Measurements from ENCODE around the gene HNRNPUL1. TPM values are rescaled to one million over a fixed set of nuclear protein-coding genes. Genes with fewer than 3 reads are reported as not detected.

The HNRNPUL1 gene
- total and polyA plus RNA-seq, 10 of the 15 experiments (the other 5 are each of a cell fraction or from before 2014, with no cell fraction given) = 11.1 to 276 (median 117) TPM

- Histone ChIP-seq H3K9ac (ENCODE audit: control insufficient read depth, insufficient read depth, low read length) (no peak overlapping the region), H2AFZ (ENCODE audit: control insufficient read depth, low read depth, low read length) (no peak overlapping the region), H3K4me1 (ENCODE audit: control insufficient read depth, insufficient read depth, low read length) (no peaks in the 10 kb centered on the region), H3K27me3 (replicated peaks in 1 of 2; ENCODE audit: control insufficient read depth in 2 of 2, insufficient read depth in 2 of 2, low read length in 1 of 2) (no peaks in the 10 kb centered on the region), H3K9me3 (replicated peaks; ENCODE audit: control insufficient read depth, insufficient read depth, low read length) (no peaks in the 10 kb centered on the region), H3K27ac (ENCODE audit: control insufficient read depth, insufficient read depth) (no peak overlapping the region), H3K36me3 (ENCODE audit: control insufficient read depth in 2 of 2, insufficient read depth in 2 of 2, low read length in 1 of 2) (peaks cover 51 to 62% of the 10 kb centered on the region in 2 experiments), H3K4me3 (no peak overlapping the region), H4K20me1 (ENCODE audit: control insufficient read depth, insufficient read depth) (no peaks in the 10 kb centered on the region), H3K79me2 (ENCODE audit: control insufficient read depth, insufficient read depth, low read length) (peaks cover 17% of the 10 kb centered on the region), H3K4me2 (ENCODE audit: control insufficient read depth, insufficient read depth) (no peak overlapping the region)
- in situ Hi-C loops (cut with MboI) (no loop called here), intact Hi-C loops (cut with micrococcal nuclease; ENCODE audit: unreplicated experiment) (no loop called here)
- SMC1A ChIA-PET (ENCODE audit: uncharacterized antibody, unreplicated experiment) = interaction anchor here (1.0 kb wide), 1 partner anchor 10 kb away, joined by 3 read pairs; no protein-coding TSS in a partner anchor
- CTCF ChIA-PET = no interaction called here
- no peak for FAIRE-seq
- POLR2A ChIA-PET = no interaction called here
- RAD21 ChIA-PET (ENCODE audit: unreplicated experiment) = no interaction called here
- ATAC-seq = no peak
- no peak for DNase-seq (ENCODE audit: low read depth, low spot score)
- WGBS (ENCODE audit: insufficient coverage, insufficient replicate concordance, low lambda C conversion rate, missing lambda C conversion rate) = 75% methylated on average over 6 of the region's 6 CpGs
- no TSS peak for BruUV-seq (replicated peaks)
- TF ChIP-seq SUPT20H (IDR thresholded peaks at IDR 0.05; ENCODE audit: borderline replicate concordance, control insufficient read depth, low read depth, low read length) (no peak), CBX3 (IDR thresholded peaks at IDR 0.05; ENCODE audit: borderline replicate concordance, low read depth) (no peak), POLR2A (IDR thresholded peaks at IDR 0.05; ENCODE audit: low read depth, low read length) (no peak), IKZF1 (conservative IDR thresholded peaks at IDR 0.05) (no peak), KDM1A (IDR thresholded peaks at IDR 0.05; ENCODE audit: borderline replicate concordance) (no peak), ZNF24 (IDR thresholded peaks at IDR 0.05) (no peak), TBL1XR1 (IDR thresholded peaks at IDR 0.05; ENCODE audit: low read depth, low read length) (no peak), FOS (IDR thresholded peaks at IDR 0.05; ENCODE audit: borderline replicate concordance, extremely low read depth, insufficient read length) (no peak), MTA2 (IDR thresholded peaks at IDR 0.05; ENCODE audit: low read depth) (no peak), RAD51 (IDR thresholded peaks at IDR 0.05) (no peak)
Measured at GRCh38 chr19:41273076-41273475, 8.9 kb downstream of the HNRNPUL1 start.

DNA sequence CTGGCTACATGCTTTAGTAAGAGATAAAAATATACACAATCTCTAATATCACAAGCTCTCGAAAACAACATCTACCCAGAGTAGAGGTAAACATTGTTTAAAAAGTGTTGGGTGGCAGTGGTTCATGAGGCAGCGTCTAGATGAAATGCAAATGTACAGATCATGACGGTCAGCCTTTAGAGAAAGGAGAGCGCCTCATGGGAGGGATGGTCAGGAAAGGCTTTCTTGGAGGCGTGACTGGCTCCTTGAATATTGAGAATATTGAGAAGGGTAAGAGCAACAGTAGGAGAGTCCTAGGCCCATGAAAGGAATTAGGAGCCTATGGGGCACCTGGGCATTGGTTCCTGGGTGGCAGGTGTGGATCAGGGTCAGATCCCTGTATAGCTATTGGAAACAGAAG lies 10.6 kb downstream of the HNRNPUL1 start:
- FAIRE-seq = no peak

More for the DNA sequence above, 10.6 kb downstream of the HNRNPUL1 start:
- intact Hi-C loops (cut with micrococcal nuclease; ENCODE audit: unreplicated experiment) = no loop called here
- CTCF ChIA-PET = interaction anchor here (1.3 kb wide), 1 partner anchor 34 kb away, joined by 3 read pairs; no protein-coding TSS in a partner anchor
- H3K9ac ChIP-seq (ENCODE audit: control insufficient read depth, insufficient read depth, low read length) = no peak overlapping the region
- no peaks in the 10 kb centered on the region for H3K4me1 ChIP-seq (ENCODE audit: control insufficient read depth, insufficient read depth, low read length)
- no peaks in the 10 kb centered on the region for H4K20me1 ChIP-seq (ENCODE audit: control insufficient read depth, insufficient read depth)
- no peak overlapping the region for H2AFZ ChIP-seq (ENCODE audit: control insufficient read depth, low read depth, low read length)
- no peak for TF ChIP-seq NR2C2 (IDR thresholded peaks at IDR 0.05; ENCODE audit: borderline replicate concordance, control insufficient read depth, insufficient read length, low read depth)
- no peaks in the 10 kb centered on the region for H3K9me3 ChIP-seq (replicated peaks; ENCODE audit: control insufficient read depth, insufficient read depth, low read length)
- no peak overlapping the region for H3K4me3 ChIP-seq
- in situ Hi-C loops (cut with MboI) = no loop called here
- no peak overlapping the region for H3K4me2 ChIP-seq (ENCODE audit: control insufficient read depth, insufficient read depth)
- RAD21 ChIA-PET (ENCODE audit: unreplicated experiment) = no interaction called here
- no peak overlapping the region for H3K27ac ChIP-seq (ENCODE audit: control insufficient read depth, insufficient read depth)
- H3K27me3 ChIP-seq (replicated peaks in 1 of 2; ENCODE audit: control insufficient read depth in 2 of 2, insufficient read depth in 2 of 2, low read length in 1 of 2) = no peaks in the 10 kb centered on the region
- DNase-seq (ENCODE audit: low read depth, low spot score) (no peak), ATAC-seq (no peak)
- SMC1A ChIA-PET (ENCODE audit: uncharacterized antibody, unreplicated experiment) = no interaction called here
- POLR2A ChIA-PET = no interaction called here
- no TSS peak for BruUV-seq (replicated peaks)
- 73% methylated on average over 5 of the region's 5 CpGs for WGBS (ENCODE audit: insufficient coverage, insufficient replicate concordance, low lambda C conversion rate, missing lambda C conversion rate)
- peaks cover 52 to 69% of the 10 kb centered on the region in 2 experiments for H3K36me3 ChIP-seq (ENCODE audit: control insufficient read depth in 2 of 2, insufficient read depth in 2 of 2, low read length in 1 of 2)
- peaks cover 4% of the 10 kb centered on the region for H3K79me2 ChIP-seq (ENCODE audit: control insufficient read depth, insufficient read depth, low read length)
